NOMO-1 (cell line): ENCODE measurements around the gene CPM.
"Not testable (repeated sequence)": the region's sequence is repeated elsewhere in the genome, so short reads cannot be mapped to it uniquely, and the experiment has no call there.

Experiments used
- DNase-seq, 2 experiments: peaks; one replicate each; lab custom pipeline; 2025; ENCODE audit not compliant: unreplicated experiment in 2 of 2; lab: John Stamatoyannopoulos, UW

The CPM gene

GRCh38 chr12:68832504-68832867, 100.5 kb downstream of the CPM start:
- no peak for DNase-seq

GRCh38 chr12:68831751-68832503, 101.0 kb downstream of the CPM start:
- DNase-seq = no peak

DNA sequence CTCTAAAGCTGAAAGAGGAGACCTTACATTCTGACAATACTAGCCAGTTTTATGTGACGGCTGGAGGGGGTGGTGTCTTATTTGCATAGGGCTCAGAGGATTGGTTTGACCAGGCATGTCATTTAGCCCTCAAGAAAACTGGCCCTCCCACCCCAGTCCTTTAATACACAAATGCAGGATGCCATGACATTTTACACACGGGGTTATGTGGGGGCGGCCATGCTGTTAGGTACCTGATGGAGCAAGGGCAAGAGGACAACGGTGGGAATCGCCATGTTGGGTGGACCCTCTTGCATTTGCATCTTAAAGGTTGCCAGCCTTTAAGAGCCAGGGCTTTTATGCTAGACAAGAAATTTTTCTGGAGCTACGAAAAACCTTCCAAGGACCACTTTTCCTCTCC, 101.7 kb downstream of the CPM start:
- no peak for DNase-seq

DNA sequence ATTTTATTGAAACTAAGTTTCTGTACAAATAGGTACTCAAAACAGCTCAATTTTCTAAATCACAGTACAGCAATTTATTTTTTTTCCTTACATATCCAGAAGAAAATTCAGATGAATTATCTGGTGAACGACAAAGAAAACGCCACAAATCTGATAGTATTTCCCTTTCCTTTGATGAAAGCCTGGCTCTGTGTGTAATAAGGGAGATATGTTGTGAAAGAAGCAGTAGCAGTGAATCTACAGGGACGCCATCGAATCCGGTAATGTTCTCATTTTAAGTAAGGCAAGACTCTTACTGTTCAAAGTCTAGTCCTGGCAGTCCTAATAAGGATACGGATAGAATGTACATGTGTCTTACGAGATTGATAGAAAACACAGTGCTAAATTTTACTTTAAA, 104.3 kb downstream of the CPM start:
- DNase-seq = no peak

GRCh38 chr12:68827895-68828671, 104.9 kb downstream of the CPM start:
- DNase-seq = no peak

DNA sequence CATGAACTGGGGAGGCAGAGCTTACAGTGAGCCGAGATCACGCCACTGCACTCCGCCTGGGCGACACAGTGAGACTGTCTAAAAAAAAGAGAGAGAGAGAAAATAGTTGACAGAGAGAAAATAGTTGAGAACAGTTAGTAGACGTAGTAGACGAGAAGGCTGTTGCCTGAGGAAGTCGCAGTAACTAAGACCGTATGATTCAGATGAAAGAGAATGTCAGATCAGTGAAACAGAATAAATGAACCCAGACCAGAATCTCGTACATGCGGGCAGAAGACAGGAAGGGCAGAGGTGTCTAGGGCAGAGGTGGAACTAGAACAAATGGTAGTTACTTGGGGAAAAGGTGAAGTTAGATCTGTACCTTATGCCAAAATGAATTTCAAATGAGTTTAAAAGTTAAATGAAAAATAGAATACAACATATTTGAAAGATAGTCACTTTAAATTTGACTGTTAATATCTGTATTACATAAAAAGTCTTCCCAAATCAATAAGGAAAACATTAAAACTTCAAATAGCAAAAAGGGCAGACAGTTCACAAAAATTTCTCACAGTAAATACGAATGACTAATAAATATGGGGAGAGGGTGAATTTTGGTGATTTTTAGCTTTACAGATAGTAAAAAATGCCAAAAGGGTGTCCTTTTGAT, 107.3 kb downstream of the CPM start:
- no peak for DNase-seq

DNA sequence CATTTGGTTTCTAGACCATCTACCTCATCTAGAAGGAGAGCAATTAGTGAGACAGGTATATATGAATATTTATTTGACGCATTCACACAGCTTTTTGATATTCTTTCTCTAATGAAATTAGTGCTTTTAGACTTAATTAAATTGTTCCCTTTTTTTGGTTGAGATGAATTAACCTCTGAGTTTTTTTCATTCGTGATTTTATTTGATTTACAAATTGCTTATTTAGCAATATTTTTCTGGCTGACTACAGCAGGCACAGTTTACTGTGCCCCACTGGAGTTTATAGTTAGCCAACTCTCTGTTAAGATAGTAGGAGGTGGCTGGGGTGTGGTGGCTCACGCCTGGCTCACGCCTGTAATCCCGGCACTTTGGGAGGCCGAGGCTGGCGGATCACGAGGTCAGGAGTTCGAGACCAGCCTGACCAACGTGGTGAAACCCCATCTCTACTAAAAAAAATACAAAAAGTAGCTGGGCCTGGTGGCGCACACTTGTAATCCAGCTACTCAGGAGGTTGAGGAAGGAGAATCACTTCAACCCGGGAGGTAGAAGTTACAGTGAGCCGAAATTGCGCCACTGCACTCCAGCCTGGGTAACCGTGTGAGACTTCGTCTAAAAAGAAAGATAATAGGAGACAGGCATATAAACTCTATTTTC, 108.2 kb downstream of the CPM start:
- no peak for DNase-seq

DNA sequence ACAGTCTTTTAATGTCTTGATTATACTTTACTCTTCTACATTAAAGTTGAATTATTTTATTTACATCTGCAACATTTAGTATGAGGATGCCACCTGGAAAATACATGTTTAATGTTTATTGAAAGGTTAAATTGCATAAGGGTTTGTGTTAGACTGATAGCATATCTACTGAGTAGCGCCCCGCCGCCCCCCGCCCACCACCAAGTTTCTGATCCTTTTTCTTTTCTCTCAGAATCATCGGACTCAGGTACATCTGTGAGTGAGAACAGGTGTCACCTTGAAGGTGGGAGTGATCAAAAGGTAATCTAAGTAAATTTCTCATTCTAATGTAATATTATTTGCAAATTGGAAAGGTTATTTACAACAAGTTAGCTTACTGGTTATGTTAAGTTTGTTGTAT, 108.8 kb downstream of the CPM start:
- no peak for DNase-seq

DNA sequence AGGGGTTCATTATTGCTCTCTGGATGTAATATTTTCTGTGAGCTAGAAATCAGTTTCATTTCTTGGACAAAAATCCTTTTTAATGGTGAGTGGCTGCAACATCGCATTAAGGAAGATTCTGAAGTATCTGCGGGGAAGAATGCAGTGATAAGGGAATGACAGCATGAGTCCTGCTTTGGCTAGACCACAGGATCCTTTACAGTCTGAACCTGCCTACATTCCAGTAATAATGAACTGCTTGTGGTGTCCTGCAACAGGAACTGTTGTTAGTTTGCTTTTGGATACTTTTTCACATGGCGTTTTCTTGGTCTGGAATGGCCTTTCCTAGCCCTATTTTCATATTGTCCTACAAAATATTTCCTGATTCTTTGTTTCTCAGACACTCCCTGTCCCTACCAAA, 109.3 kb downstream of the CPM start:
- DNase-seq = no peak

- no peak for DNase-seq
Measured at GRCh38 chr12:68821357-68822188, 111.4 kb downstream of the CPM start.

GRCh38 chr12:68819481-68819880, 113.5 kb downstream of the CPM start:
- not testable (repeated sequence) for DNase-seq

- no peak for DNase-seq
Measured at GRCh38 chr12:68815928-68816800, 116.8 kb downstream of the CPM start.

DNA sequence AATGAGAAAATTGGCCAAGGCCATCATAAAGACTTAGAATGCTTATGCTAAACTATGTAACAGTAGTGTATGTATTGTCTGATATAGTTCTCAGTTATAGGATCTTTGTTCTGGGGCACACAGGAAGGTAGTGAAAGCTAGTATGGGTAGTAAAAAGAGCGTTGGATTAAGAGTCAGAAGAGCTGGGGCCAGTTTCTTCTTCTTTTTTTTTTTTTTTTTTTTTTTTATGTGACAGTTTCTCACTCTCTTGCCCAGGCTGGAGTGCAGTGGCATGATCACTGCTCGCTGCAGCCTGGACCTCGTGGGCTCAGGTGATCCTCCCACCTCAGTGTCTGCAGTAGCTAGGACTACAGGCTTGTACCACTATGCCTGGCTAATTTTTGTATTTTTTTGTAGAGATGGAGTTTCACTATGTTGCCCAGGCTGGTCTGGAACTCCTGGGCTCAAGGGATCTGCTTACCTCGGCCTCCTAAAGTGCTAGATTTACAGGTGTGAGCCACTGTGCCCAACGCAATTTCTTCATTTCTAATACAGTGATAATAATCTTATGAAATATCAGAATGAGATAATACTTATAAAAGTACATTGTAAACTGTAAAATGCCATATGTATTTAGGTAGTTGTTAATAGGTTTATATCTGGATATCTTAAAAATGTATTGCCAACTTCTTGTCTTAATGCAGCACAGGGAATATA, 117.6 kb downstream of the CPM start:
- DNase-seq = no peak

GRCh38 chr12:68814490-68815231, 118.3 kb downstream of the CPM start:
- no peak for DNase-seq

GRCh38 chr12:68813242-68813593, 119.8 kb downstream of the CPM start:
- no peak for DNase-seq

DNA sequence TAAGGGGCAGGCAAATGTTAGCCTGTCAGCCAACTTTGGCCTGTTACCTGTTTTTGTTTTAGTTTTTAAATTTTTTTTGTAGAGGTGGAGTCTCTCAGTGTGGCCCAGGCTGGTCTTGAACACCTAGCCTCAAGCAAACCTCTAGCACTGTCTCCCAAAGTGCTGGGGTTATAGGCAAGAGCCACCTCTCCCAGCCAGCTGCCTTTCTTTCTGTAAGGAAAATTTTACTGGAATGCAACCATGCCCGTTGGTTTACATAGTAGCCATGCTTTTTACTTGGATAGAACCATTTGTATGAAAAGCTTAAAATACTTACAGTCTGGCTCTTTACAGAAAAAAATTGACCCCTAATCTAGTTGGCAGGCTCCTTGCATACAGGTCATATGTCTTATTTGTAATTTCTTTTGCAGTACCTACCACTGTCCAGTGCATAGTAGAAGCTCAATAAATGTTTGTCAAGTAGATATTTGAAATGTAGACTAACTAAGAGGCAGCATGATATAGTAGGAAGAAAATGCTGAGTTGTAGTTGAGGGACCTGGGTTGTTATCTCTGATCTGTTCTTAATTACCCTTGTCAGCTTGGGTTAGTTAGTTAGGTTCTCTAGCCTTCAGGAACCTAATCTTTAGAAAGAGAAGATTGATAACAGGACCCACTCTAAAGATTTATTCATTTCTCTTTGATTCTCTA, 120.3 kb downstream of the CPM start:
- DNase-seq = no peak

GRCh38 chr12:68811573-68811972, 121.4 kb downstream of the CPM start:
- DNase-seq = not testable (repeated sequence)

GRCh38 chr12:68810027-68810389, 123.0 kb downstream of the CPM start:
- DNase-seq = not testable (repeated sequence)
